GM21381 (cell line): ENCODE results near the gene ISYNA1.

ENCODE experiments used
- ATAC-seq: cut with Tn5 transposase; IDR thresholded peaks from one replicate; pipeline ENCODE4 v1.9.1; 2021; ENCODE audit warnings: mild to moderate bottlenecking, moderate library complexity; ENCODE audit not compliant: unreplicated experiment

The ISYNA1 gene

GRCh38 chr19:18397242-18398202 is 40.4 kb downstream of the ISYNA1 start, which contains the start of gene LRRC25:
Gene LRRC25, minus strand, starts transcription at chr19:18397622. Its CDS starts 659 bp downstream, at chr19:18396963.
- no peak for ATAC-seq

- no peak for ATAC-seq
These were observed 41.3 kb downstream of the ISYNA1 start for GRCh38 chr19:18396471-18397241.

- no peak for ATAC-seq
These were observed 44.1 kb downstream of the ISYNA1 start for GRCh38 chr19:18393836-18394235.

- no peak for ATAC-seq
These were observed 45.0 kb downstream of the ISYNA1 start for GRCh38 chr19:18392926-18393325.

- ATAC-seq = no peak
These were observed 45.5 kb downstream of the ISYNA1 start for GRCh38 chr19:18392417-18392816.

GRCh38 chr19:18391509-18392075 is 46.3 kb downstream of the ISYNA1 start:
- ATAC-seq = no peak

- no peak for ATAC-seq
These were observed 47.6 kb downstream of the ISYNA1 start for GRCh38 chr19:18390065-18390907.

GRCh38 chr19:18389726-18390064 is 48.2 kb downstream of the ISYNA1 start:
- ATAC-seq = no peak

GRCh38 chr19:18388960-18389725 is 48.8 kb downstream of the ISYNA1 start:
- ATAC-seq = no peak

- ATAC-seq = peak; percentile 74
These were observed 49.6 kb downstream of the ISYNA1 start for GRCh38 chr19:18388100-18388959.

- ATAC-seq = no peak
These were observed 51.2 kb downstream of the ISYNA1 start for GRCh38 chr19:18386543-18387271.

GRCh38 chr19:18385675-18386542 is 52.0 kb downstream of the ISYNA1 start, which contains the start of gene GDF15:
Gene GDF15, plus strand, starts transcription at chr19:18386158. Its CDS starts 32 bp downstream, at chr19:18386190.
- ATAC-seq = no peak

- no peak for ATAC-seq
These were observed 52.6 kb downstream of the ISYNA1 start for GRCh38 chr19:18385359-18385674.

GRCh38 chr19:18384775-18385174 is 53.2 kb downstream of the ISYNA1 start:
- ATAC-seq = no peak
